Activated CD4-positive, CD25-positive, alpha-beta regulatory T cell treated with anti-CD3 and anti-CD28 coated beads, Interleukin-2, amount 50 U/mL, for 16 hours (primary cell): Measurements from ENCODE around the gene TMEM92.
A peak's percentile ranks its signal among the peaks of the same experiment; 100 is the strongest.
"Not testable (repeated sequence)": the region's sequence is repeated elsewhere in the genome, so short reads cannot be mapped to it uniquely, and the experiment has no call there.

ENCODE experiments used
- DNase-seq: peaks from one replicate; pipeline ENCODE4 v3.0.0-alpha.2; 2020; ENCODE audit warnings: low read depth, low spot score

Gene TMEM92

DNA sequence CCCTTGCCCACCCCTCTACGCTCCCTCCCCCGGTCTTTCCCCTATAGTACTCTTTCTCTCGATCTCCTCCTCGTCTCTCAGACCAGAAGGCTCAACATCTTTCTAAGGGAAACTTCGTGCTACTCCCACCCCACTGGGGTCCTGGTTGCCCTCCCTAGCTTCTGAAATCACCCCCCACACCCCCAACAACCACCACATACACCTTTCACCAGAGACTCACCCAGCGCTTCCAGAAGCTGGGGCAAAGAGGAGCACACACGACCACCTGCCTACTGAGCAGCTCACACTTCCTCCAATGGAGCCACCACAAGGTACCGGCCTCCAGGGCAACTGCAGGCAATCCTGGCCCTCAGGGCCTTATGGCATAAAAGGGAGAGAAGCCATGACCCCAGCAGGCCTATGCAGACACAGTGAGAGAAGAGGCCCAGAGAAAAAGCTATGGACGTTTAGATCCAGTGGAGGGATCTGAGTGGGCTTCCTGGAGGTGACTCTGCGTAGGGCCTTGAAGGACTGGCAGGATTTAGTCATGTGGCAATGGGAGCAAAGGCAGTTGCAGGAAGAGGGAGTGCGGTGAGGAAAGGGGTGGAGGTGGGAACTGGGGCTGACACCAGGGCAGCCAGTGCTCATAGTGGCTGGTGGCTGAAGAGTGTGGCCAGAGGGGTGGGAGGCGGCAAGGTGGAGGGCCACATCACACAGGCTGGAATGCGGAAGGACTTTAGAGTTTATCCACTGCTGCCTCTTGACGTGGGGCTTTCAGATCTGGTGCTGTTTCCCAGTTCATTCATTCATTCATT, 12.1 kb upstream of the TMEM92 start:
- DNase-seq = no peak

- no peak for DNase-seq
These were observed 10.7 kb upstream of the TMEM92 start for GRCh38 chr17:50263331-50264262.

- DNase-seq = no peak
These were observed 9.8 kb upstream of the TMEM92 start for GRCh38 chr17:50264263-50265113.

- DNase-seq = no peak
These were observed 9.1 kb upstream of the TMEM92 start for GRCh38 chr17:50265212-50265611.

DNA sequence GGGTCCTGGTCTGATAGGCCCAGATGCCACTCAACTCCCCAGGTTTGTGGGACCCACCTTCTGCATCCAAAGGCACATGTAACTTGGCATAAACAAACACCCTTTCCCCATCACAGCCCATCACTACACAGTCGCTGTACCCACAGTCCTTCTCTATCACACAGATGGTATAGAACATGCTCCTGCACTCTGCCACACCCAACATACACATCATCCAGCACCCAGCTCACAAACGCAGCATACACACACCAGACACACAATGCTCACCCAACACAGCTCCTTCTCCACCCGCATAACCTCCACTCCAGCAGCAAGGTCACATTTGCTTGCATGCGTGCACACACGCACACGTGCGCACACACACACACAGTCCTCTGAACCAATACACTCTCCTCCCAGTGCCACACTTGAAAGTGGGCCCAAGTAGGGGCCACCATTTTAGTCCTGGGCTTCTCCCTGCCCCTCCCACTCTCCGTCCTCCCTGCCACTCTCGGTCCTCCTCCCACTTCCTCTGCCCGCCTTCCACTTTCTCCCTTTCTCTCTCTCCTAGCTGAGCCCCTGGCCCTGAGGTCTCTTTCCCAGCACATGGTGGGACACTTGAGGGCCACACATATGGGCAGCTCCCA, 8.5 kb upstream of the TMEM92 start:
- DNase-seq = no peak

DNA sequence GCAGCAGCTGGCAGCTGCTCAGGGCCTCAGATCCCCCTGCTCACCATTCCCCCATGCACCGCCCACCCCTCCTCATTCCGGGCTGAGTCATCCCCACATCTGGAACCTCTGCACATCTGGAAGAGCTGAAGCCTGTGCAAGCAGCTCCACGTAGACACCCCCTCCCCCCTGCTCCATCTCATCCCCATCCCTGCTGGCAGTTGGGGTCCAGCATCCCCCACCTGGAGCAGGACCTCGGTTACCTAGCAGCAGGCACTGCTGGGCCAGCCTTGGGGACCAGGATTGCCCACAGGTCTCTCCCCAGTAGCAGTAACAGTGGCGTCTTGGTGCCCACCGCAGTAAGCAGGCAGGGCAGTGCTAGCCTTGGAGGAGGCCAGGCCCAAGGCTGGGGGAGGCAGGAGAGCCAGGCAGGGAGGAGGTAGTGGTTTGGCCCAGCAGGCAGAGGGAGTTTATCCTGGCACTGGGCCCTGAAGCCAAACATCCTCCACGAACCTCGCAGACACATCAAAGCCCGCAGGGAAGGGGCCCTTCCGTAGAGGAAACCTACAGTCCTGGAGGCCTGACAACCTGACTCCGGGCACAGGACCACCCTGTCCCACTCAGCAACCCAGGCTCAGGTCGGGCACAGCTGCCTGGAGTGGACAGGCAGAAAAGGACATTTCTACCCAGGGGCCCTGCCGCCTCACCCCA, 7.7 kb upstream of the TMEM92 start:
- no peak for DNase-seq

DNA sequence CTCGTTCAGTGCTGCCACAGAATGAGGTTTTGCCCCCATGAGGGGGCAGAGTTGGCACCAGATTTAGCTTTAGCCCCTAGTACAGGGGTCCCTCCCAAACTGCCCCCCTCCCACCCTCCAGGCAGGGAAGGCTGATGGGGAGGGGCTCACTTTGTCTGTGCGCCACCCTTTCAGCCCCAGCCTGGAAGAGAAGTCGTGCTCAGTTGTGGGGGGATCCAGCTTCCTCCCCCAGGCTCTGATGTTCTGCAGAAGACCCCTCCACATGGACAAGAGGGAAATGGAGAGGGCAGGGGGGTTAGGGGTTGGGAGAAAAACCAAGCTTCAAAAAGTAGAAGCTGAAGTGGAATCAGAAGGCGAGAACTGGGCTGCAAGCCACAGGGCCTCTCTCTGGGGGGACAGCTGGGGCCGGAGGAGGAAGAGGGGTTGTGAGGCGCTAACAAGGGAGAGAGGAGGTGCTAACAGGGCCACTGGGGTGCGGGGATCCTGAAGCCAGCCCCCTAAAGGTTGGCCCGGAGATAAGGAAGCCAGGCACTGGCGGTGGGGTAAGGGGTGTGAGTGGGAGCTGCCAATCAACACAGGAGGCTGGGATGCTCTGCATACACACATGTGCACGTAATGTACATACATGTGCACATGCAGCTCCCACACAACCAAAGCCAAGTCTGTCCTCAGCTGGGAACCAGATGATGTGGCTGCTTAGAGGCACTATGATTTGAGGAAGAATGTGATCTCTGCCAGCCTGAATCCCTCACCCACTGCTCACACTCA, 7.0 kb upstream of the TMEM92 start:
- no peak for DNase-seq

DNA sequence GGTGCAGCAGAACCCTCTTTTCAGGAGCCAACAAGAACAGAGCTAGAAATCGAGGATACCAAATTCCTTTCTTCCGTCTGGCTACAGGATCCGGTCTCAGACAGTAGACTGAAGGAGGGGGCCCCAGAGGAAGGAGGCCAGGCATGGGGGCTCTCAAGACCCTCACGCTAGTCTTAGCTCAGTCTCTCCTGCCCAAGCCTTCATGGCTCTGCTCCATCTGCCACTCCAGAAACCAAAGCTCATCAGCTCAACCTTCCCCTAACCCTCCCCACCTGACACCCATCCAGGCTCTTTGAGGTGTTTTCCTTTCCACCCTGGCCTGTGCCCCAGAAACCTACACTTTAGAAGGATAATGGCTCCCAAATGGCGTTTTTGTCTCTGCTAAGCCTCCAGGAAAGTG, 6.2 kb upstream of the TMEM92 start:
- no peak for DNase-seq

DNA sequence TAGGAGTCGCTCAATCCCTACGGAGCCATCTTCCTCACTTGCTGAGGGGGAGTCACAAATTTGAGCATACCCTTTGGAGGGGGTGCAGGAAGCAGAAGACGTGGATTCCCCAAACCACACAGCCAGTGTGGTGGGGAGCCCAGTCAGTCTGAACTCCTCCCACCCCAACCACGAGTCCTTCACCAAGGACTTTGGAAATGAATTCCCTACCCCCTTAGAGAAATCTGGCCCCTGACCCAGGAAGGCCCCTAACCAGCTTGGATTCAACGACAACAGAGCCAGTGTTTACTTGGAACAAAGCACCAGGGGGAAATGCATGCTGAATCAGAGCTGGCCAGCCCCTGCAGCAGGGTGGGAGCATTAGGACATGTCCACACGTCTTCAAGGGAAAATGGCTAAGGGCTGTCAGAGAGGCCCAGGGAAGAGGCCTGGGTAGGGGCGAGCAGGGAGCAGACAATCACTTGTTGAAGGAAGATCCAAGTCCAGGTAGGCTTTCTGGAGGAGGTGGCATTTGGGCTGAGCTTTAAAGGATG, 5.5 kb upstream of the TMEM92 start:
- DNase-seq = no peak

GRCh38 chr17:50269477-50270434, 4.5 kb upstream of the TMEM92 start:
- DNase-seq = peak; percentile 36

DNA sequence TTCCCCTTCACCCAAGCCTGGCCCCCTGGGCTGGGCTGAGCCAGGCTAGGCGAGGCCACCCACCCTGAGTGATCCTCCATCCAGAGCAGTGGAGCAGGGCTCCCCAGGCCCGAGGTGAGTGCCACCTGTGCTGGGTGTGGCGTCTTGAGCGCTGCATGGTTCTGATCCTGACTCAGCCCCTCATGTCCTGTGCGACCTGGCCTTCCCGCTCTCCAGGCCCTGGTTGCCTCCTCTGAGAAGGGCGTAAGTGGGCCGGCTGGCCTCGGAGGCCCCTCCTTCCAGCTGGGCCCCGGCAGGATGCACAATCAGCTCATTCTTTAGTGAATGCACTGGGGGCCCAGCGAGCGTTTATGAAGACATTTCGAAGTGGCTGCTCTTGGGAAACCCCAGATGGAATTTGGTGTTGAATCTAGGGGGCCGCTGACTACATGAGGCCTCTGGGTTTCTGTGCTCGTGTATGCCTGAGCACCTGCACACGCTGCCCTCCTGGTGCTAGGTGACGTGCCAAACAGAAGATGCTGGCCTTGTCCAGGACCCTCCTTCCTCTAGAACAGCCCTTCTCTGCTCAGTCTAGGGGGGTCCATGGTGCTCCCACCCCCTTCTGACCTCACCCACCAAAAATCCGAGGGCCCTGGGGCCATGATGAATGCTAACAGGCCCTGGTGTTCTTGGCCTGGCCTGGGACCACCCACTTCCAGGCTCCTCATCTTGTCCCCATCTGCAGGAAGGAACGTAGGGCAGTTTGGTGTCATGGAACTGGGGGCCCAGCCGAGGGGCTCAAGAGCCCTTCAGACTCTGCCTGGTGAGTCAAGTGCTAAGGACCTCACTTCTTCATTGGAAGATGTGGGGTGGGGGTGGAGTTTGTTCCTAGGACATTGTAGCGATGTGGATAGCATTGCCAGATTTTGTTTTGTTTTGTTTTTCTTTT, 3.6 kb upstream of the TMEM92 start:
- DNase-seq = no peak

DNA sequence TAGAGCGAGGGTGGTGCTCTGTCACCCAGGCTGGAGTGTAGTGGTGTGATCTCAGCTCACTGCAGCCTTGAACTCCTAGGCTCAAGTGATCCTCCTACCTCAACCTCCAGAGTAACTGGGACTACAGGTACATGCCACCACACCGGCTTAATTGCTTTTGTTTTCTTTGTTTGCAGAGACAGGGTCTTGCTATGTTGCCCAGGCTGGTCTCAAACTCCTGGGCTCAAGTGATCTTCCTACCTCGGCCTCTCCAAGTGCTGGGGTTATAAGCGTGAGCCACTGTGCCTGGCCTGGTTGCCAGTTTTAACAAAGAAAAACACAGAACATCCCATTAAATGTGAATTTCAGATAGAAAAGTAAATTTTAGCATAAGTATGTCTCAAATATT, 2.9 kb upstream of the TMEM92 start:
- not testable (repeated sequence) for DNase-seq

DNA sequence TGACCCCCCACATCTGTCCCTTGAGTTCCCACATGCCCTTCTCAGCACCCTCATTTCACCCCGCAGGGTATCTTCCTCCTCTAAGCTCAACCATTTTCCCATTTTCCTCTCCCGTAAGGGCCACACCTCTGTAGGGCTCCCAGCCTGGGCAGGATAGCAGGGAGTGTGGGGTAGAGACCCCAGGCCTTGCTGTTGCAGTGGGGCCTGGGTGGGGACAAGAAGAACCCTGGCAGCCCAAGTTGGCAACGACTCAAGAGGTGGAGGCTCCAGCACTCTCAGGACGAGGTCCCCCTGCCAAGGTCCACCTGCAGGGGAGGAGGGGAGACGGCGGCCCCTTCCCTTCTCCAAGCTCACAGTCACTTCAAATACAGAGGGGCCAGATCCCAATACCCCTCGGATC, 2.0 kb upstream of the TMEM92 start:
- no peak for DNase-seq

DNA sequence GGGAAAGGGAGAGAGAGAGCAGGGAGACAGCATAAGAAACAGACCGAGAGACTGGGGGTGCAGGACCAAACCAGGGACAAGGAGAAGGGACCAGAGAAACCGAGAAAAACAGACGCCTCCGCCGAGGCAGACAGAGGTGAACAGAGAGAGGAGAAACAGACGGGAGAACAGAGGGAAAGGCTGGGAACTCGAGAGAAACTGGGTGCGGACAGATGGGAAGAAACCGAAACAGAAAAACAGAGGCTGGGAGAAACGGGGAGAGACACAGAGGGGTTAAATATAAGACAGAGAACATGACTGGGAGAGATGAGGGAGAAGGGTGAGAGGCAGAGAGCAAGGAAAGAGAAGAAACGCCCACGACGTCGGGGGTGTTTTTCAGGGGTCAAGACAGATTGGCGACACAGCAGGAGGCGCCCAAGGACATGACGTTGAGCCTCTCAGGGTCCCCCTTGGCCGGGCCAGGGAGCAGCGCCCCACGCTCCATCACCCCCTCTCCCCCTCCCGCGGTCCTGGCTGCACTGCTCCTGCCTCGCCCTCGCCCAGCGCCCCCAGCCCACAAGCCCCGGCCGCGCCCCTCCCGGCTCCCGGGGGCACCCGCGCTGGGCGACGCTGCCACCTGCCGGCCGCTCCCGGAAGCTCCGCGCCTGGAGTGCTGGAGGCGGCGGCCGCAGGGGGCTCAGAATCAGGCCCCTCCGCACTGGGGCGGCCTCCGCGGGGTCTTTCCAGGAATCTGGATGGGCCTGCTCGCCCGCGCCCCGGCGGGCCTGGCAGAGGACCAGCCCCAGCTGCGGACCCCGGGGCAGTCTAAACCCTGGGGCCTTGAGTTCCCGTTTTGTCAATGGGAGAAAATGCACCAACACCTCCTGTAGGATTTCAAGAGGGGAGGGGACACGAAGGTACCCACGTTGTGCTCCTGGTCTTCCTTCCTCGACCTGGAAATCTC, 1.3 kb upstream of the TMEM92 start:
- DNase-seq = peak; percentile 26

DNA sequence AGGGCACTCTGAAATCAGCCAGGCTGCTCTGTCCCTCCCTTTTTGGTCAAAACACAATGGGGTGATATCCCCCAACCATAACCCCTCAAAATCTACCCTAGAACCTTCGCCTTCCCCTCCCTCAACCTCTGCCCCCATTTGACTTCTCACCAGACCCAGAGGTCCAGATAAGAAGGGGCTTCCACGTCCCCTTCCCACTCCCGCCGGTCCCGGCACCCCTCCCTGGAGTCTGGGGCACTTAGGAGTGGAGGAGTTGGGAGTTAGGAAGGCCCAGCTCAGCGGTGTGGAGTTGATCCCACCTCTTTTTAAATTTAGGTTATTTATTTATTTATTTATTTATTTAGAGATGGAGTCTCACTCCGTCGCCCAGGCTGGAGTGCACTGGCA, 619 bp upstream of the TMEM92 start:
- DNase-seq = no peak

GRCh38 chr17:50274897-50275221, 593 bp downstream of the TMEM92 start:
- DNase-seq = no peak

DNA sequence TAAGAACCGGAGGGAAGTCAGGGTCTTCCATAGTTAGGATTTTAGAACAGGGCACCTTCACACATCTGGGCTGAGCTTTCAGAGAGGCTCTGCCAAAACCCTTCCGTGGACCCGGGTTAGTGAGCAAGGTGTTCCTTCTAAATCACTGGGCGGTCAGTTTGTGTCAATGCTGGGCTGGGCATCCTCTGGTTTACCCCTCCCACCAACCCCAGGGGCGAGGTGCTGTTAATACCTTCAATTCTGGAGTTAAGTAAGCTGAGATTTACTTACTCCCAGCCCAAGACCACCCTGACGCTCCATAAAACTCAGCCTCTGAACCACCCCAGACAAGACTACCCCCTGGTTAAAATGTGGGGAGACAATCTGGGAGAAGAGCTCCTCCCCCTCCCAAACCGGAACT, 1.0 kb downstream of the TMEM92 start:
- DNase-seq = no peak
